ENCODE results near the gene VENTX. TPM values are rescaled to one million over a fixed set of nuclear protein-coding genes. Genes with fewer than 3 reads are reported as not detected.

The VENTX gene
- total and polyA plus RNA-seq, 2 of the 4 experiments (the other 2 are of a cell fraction): not detected

GRCh38 chr10:133204226-133205015 lies 33.2 kb upstream of the VENTX start:
- H3K4me2 ChIP-seq (ENCODE audit: low read depth, low read length): no peak overlapping the region
- no peak overlapping the region for H3K14ac ChIP-seq (replicated peaks; ENCODE audit: low read depth, low read length)
- H2AK9ac ChIP-seq (replicated peaks; ENCODE audit: low read depth, low read length, poor library complexity): no peak overlapping the region
- WGBS, 2 experiments (ENCODE audit: extremely low coverage in 2 of 2, insufficient read length in 1 of 2): 76% methylated on average over 15 of the region's 38 CpGs; no CpG with 5 or more reads in 1 of the 2 experiments
- no peak for TF ChIP-seq RAD21 (IDR thresholded peaks at IDR 0.05; ENCODE audit: low read length)
- no peak overlapping the region for H3K18ac ChIP-seq (ENCODE audit: low read depth, low read length)
- H3K27ac ChIP-seq (ENCODE audit: insufficient read depth, low read length): no peak overlapping the region
- no peak overlapping the region for H2BK120ac ChIP-seq (ENCODE audit: low read depth, low read length)
- no peak overlapping the region for H3K23ac ChIP-seq (ENCODE audit: low read depth, low read length)
- no peaks in the 10 kb centered on the region for H3K9me1 ChIP-seq (ENCODE audit: insufficient read depth, low read length)
- no peaks in the 10 kb centered on the region for H3K36me3 ChIP-seq (ENCODE audit: control insufficient read depth, insufficient read depth, low read length)
- ATAC-seq (ENCODE audit: low read depth) (no peak), DNase-seq (no peak)
- H3K27me3 ChIP-seq (ENCODE audit: control insufficient read depth, insufficient read depth, low read length): no peaks in the 10 kb centered on the region
- no peaks in the 10 kb centered on the region for H3K9me3 ChIP-seq (ENCODE audit: control insufficient read depth, insufficient read depth, low read length)
- no peak overlapping the region for H3K9ac ChIP-seq (ENCODE audit: low read depth, low read length)
- H3K56ac ChIP-seq (ENCODE audit: extremely low read depth, insufficient read depth, low read length): no peak overlapping the region
- dilution Hi-C loops (cut with HindIII; ENCODE audit: low sequenced_read_pairs, unreplicated experiment): no loop called here
- H4K20me1 ChIP-seq (ENCODE audit: insufficient read depth, low read length): no peaks in the 10 kb centered on the region
- no peak overlapping the region for H4K5ac ChIP-seq (ENCODE audit: low read depth, low read length)
- no peak overlapping the region for H2BK15ac ChIP-seq (ENCODE audit: low read depth, low read length)
- no peak overlapping the region for H2BK5ac ChIP-seq (ENCODE audit: low read depth, low read length, poor library complexity, severe bottlenecking)
- BruUV-seq (replicated peaks): no TSS peak
- H3K4me1 ChIP-seq (ENCODE audit: control insufficient read depth, insufficient read depth, low read length): no peaks in the 10 kb centered on the region
- ChIA-PET POLR2A (ENCODE audit: unreplicated experiment) (no interaction called here), CTCF (no interaction called here)
- no peak overlapping the region for H2BK20ac ChIP-seq (ENCODE audit: low read depth, low read length)
- no peak overlapping the region for H3K4me3 ChIP-seq (ENCODE audit: insufficient read depth, low read depth, low read length)
- in situ Hi-C loops (cut with MboI; ENCODE audit: low sequenced_read_pairs): no loop called here
- no peak overlapping the region for H4K8ac ChIP-seq (ENCODE audit: low read depth in 2 of 2, low read length in 2 of 2)
- intact Hi-C loops (cut with micrococcal nuclease): no loop called here
- no peak overlapping the region for H2AK5ac ChIP-seq (ENCODE audit: low read depth, low read length)
- no peak overlapping the region for H4K91ac ChIP-seq (ENCODE audit: insufficient read depth, low read depth, low read length)
- H2AFZ ChIP-seq (replicated peaks; ENCODE audit: low read length, poor library complexity): no peak overlapping the region
- no peaks in the 10 kb centered on the region for H3K79me1 ChIP-seq (ENCODE audit: low read depth in 1 of 2, low read length in 2 of 2)
- H3K4ac ChIP-seq (ENCODE audit: low read depth, low read length): no peak overlapping the region
